ENCODE measurements around the gene CTDSP1. TPM values are rescaled to one million over a fixed set of nuclear protein-coding genes. Genes with fewer than 3 reads are reported as not detected.

The CTDSP1 gene
- total RNA-seq, 1 experiment from 2014 or later = 104 TPM

DNA sequence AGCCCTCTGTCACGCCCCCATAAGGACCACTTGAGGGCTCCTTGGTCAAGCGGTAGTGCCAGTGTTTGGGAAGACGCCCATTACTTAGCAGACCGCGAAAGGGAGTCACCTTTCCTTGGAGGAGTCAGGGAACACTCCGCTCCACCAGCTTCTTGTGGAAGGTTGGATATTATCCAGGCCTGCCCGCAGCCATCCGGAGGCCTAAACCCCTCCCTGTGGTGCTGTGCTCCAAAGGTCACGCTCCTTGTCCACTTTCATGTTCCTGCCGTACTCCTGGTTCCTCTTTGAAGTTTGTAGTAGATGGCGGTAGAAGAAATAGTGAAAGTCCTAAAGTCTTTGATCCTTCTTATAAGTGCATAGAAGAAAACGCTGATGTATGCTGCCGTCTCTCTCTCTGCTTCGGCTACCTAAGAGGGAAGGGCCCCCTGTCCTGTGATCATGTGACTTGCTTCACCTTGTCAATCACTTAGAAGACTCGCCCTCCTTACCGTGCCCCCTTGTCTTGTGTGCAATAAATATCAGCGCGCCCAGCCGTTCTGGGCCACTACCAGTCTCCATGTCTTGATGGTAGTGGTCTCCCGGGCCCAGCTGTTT, 44.7 kb upstream of the CTDSP1 start:
- ChIA-PET CTCF (interaction anchor here (0.7 to 1.0 kb wide), 2 partner anchors 62 to 68 kb away, joined by 3 to 9 read pairs; no protein-coding TSS in a partner anchor), POLR2A (no interaction called here)
- peak; percentile 71 to 84 for DNase-seq
- Mint-ChIP-seq H3K27ac (ENCODE audit: unreplicated experiment) (peak overlapping the region; percentile 13), H3K36me3 (ENCODE audit: insufficient read depth, unreplicated experiment) (peaks cover 9% of the 10 kb centered on the region), H3K27me3 (ENCODE audit: insufficient read depth, unreplicated experiment) (no peaks in the 10 kb centered on the region), H3K4me3 (ENCODE audit: unreplicated experiment) (peak overlapping the region; percentile 34), H3K9me3 (ENCODE audit: unreplicated experiment) (peaks cover 18% of the 10 kb centered on the region), H3K4me1 (ENCODE audit: low read depth, unreplicated experiment) (peaks cover 24% of the 10 kb centered on the region)
- no peak for TF ChIP-seq CTCF (IDR thresholded peaks at IDR 0.05; ENCODE audit: insufficient read depth in 1 of 2, low read depth in 1 of 2, low read length in 1 of 2, severe bottlenecking in 1 of 2, unreplicated experiment in 1 of 2)
- Histone ChIP-seq H3K36me3 (ENCODE audit: control insufficient read depth, insufficient read depth, low read length) (no peaks in the 10 kb centered on the region), H3K9me3 (peaks cover 33% of the 10 kb centered on the region), H3K27me3 (replicated peaks; ENCODE audit: control insufficient read depth, insufficient read depth, low read length) (no peaks in the 10 kb centered on the region), H3K4me1 (peaks cover 48% of the 10 kb centered on the region), H3K4me3 (ENCODE audit: low read depth, low read length) (no peak overlapping the region)
- intact Hi-C loops (cut with micrococcal nuclease; ENCODE audit: unreplicated experiment) = loop anchor here (1.0 kb wide), 1 partner anchor 43 kb away; no protein-coding TSS in a partner anchor
- TSS peak; percentile 71 for BruUV-seq (replicated peaks)

DNA sequence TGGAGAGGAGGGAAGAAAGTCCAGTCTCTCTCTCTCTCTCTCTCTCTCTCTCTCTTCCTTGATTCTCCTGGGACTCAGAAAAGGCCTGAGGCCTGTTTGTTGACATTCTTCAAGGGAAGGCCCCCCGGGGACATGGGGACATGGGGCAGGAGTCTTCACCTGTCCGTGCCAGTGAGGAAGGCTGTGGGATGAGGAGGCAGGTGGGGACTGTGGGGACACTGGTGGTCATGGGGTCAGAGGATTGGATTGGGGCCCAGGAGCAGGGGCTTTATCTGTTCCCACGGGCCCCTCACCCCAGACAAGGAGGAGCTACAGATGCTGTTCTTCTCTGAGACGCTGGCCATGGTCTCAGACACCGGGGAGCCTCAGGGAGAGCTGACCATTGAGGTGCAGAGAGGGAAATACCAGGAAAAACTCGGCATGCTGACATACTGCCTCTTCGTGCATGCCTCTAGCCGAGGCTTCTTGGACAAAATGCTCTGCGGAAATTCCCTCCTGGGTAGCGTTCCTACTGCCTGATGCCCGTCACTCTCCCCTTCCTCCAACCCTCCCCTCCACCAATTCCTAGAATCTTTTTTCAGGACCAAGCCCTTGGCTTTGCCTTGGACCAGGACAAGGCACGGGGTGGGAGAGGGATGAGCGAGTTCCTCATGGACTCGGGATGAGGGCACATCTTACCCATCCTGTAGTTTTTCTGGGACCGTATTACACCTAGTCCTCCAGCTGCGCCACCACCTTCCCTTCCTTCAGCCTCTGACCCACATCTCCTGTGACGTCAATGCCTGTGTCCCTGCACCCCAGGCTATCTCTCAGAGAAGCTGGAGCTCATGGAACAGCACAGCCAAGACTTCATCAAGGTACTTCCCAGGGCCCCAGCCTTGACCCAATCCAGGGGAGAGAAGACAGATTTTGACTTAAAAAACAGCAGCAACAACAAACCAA, 42.2 kb upstream of the CTDSP1 start:
- peak; percentile 42 to 64 for DNase-seq
- H3K4me3 Mint-ChIP-seq (ENCODE audit: unreplicated experiment) = no peak overlapping the region
- POLR2A ChIA-PET = no interaction called here
- H3K9me3 ChIP-seq = peaks cover 13% of the 10 kb centered on the region; the same call in 1 of the 2 replicates
- CTCF ChIA-PET = interaction anchor here (0.7 to 3.2 kb wide), 10 partner anchors 10 to 353 kb away, joined by 3 to 15 read pairs (median 4); partner anchors contain the start of genes CTDSP1 and TTLL4
- peaks cover 24% of the 10 kb centered on the region for H3K4me1 Mint-ChIP-seq (ENCODE audit: low read depth, unreplicated experiment)
- H3K4me3 ChIP-seq (ENCODE audit: low read depth, low read length) = no peak overlapping the region
- no TSS peak for BruUV-seq (replicated peaks)
- no peak for TF ChIP-seq CTCF (IDR thresholded peaks at IDR 0.05; ENCODE audit: insufficient read depth in 1 of 2, low read depth in 1 of 2, low read length in 1 of 2, severe bottlenecking in 1 of 2, unreplicated experiment in 1 of 2)
- peaks cover 6% of the 10 kb centered on the region for H3K9me3 Mint-ChIP-seq (ENCODE audit: unreplicated experiment)
- no peaks in the 10 kb centered on the region for H3K36me3 ChIP-seq (ENCODE audit: control insufficient read depth, insufficient read depth, low read length)
- H3K27me3 Mint-ChIP-seq (ENCODE audit: insufficient read depth, unreplicated experiment) = no peaks in the 10 kb centered on the region
- H3K4me1 ChIP-seq = peaks cover 61% of the 10 kb centered on the region
- H3K27me3 ChIP-seq (replicated peaks; ENCODE audit: control insufficient read depth, insufficient read depth, low read length) = no peaks in the 10 kb centered on the region
- intact Hi-C loops (cut with micrococcal nuclease; ENCODE audit: unreplicated experiment) = loop anchor here (2.0 kb wide), 1 partner anchor 39 kb away; no protein-coding TSS in a partner anchor
- peak overlapping the region; percentile 93 for H3K27ac Mint-ChIP-seq (ENCODE audit: unreplicated experiment)
- H3K36me3 Mint-ChIP-seq (ENCODE audit: insufficient read depth, unreplicated experiment) = peaks cover 9% of the 10 kb centered on the region

GRCh38 chr2:218360453-218360852, 39.2 kb upstream of the CTDSP1 start:
- no TSS peak for BruUV-seq (replicated peaks)
- H3K4me1 Mint-ChIP-seq (ENCODE audit: low read depth, unreplicated experiment) = peaks cover 18% of the 10 kb centered on the region
- no peak overlapping the region for H3K4me3 Mint-ChIP-seq (ENCODE audit: unreplicated experiment)
- Histone ChIP-seq H3K4me1 (peaks cover 50% of the 10 kb centered on the region), H3K36me3 (ENCODE audit: control insufficient read depth, insufficient read depth, low read length) (no peaks in the 10 kb centered on the region), H3K27me3 (replicated peaks; ENCODE audit: control insufficient read depth, insufficient read depth, low read length) (no peaks in the 10 kb centered on the region), H3K4me3 (ENCODE audit: low read depth, low read length) (no peak overlapping the region), H3K9me3 (no peaks in the 10 kb centered on the region)
- intact Hi-C loops (cut with micrococcal nuclease; ENCODE audit: unreplicated experiment) = no loop called here
- TF ChIP-seq CTCF (IDR thresholded peaks at IDR 0.05; ENCODE audit: insufficient read depth in 1 of 2, low read depth in 1 of 2, low read length in 1 of 2, severe bottlenecking in 1 of 2, unreplicated experiment in 1 of 2) = no peak
- ChIA-PET POLR2A (interaction anchor here (0.6 kb wide), 1 partner anchor 144 kb away, joined by 5 read pairs; no protein-coding TSS in a partner anchor), CTCF (no interaction called here)
- H3K27me3 Mint-ChIP-seq (ENCODE audit: insufficient read depth, unreplicated experiment) = no peaks in the 10 kb centered on the region
- H3K9me3 Mint-ChIP-seq (ENCODE audit: unreplicated experiment) = no peaks in the 10 kb centered on the region
- no peak for DNase-seq
- peak overlapping the region; percentile 48 for H3K27ac Mint-ChIP-seq (ENCODE audit: unreplicated experiment)
- H3K36me3 Mint-ChIP-seq (ENCODE audit: insufficient read depth, unreplicated experiment) = peaks cover 1% of the 10 kb centered on the region
